ENCODE data around the gene VAV1. TPM values are rescaled to one million over a fixed set of nuclear protein-coding genes. Genes with fewer than 3 reads are reported as not detected.

VAV1 gene
- total and polyA plus RNA-seq, 8 donors, result 1.7 to 130 (median 3.9) TPM

- DNase-seq, result peak in 1 of 2 donors; percentile 54
- intact Hi-C loops (cut with DNase I; ENCODE audit: low total_unique reads), result no loop called here
- Histone ChIP-seq H3K27me3 (no peaks in the 10 kb centered on the region), H3K36me3 (peaks cover 0 to 8% (median 0%) of the 10 kb centered on the region in 4 donors), H3K4me1 (peaks cover 13 to 67% (median 23%) of the 10 kb centered on the region in 4 donors), H3K27ac (peak overlapping the region in 1 of 5 donors; percentile 62), H3K4me3 (no peak overlapping the region), H3K9me3 (no peaks in the 10 kb centered on the region)
- 84 to 86% (median 85%) methylated on average over 16 of the region's 16 CpGs for WGBS, 5 donors
- TF ChIP-seq POLR2A (IDR thresholded peaks at IDR 0.05) (no peak), POLR2AphosphoS5 (IDR thresholded peaks at IDR 0.05) (no peak), EP300 (IDR thresholded peaks at IDR 0.05) (no peak), CTCF (IDR thresholded peaks at IDR 0.05) (no peak)
Observed at GRCh38 chr19:6725513-6726231, 46.8 kb upstream of the VAV1 start.

- H3K27me3 ChIP-seq, result no peaks in the 10 kb centered on the region
- H3K36me3 ChIP-seq, result peaks cover 10 to 34% (median 26%) of the 10 kb centered on the region in 4 donors
- no peaks in the 10 kb centered on the region for H3K9me3 ChIP-seq
- H3K4me3 ChIP-seq, result no peak overlapping the region
- H3K4me1 ChIP-seq, result peaks cover 11 to 51% (median 17%) of the 10 kb centered on the region in 4 donors
- peak in 1 of 2 donors; percentile 58 for DNase-seq
- TF ChIP-seq EP300 (IDR thresholded peaks at IDR 0.05) (no peak), POLR2AphosphoS5 (IDR thresholded peaks at IDR 0.05) (no peak), POLR2A (IDR thresholded peaks at IDR 0.05) (no peak), CTCF (IDR thresholded peaks at IDR 0.05) (no peak)
- intact Hi-C loops (cut with DNase I; ENCODE audit: low total_unique reads), result no loop called here
- H3K27ac ChIP-seq, result peak overlapping the region in 2 of 5 donors; percentile 66 to 77
- 16 to 31% (median 25%) methylated on average over 8 of the region's 8 CpGs for WGBS, 5 donors
Observed at GRCh38 chr19:6728346-6728745, 44.2 kb upstream of the VAV1 start.

- WGBS, 5 donors, result 70 to 85% (median 73%) methylated on average over 23 of the region's 23 CpGs
Observed at GRCh38 chr19:6729573-6730152, 42.8 kb upstream of the VAV1 start.

More at GRCh38 chr19:6729573-6730152, 42.8 kb upstream of the VAV1 start:
- TF ChIP-seq POLR2AphosphoS5 (IDR thresholded peaks at IDR 0.05), result no peak
- no peak for TF ChIP-seq CTCF (IDR thresholded peaks at IDR 0.05)
- no peak for TF ChIP-seq POLR2A (IDR thresholded peaks at IDR 0.05)
- no peak for TF ChIP-seq EP300 (IDR thresholded peaks at IDR 0.05)
- peak overlapping the region; percentile 22 to 40 (median 30) for H3K4me3 ChIP-seq
- no peaks in the 10 kb centered on the region for H3K9me3 ChIP-seq
- H3K27me3 ChIP-seq, result no peaks in the 10 kb centered on the region
- H3K4me1 ChIP-seq, result peaks cover 13 to 40% (median 18%) of the 10 kb centered on the region in 4 donors
- no peak for DNase-seq
- H3K36me3 ChIP-seq, result peaks cover 10 to 45% (median 37%) of the 10 kb centered on the region in 4 donors
- intact Hi-C loops (cut with DNase I; ENCODE audit: low total_unique reads), result loop anchor here (10.0 kb wide), 1 partner anchor 135 kb away; no protein-coding TSS in a partner anchor
- peak overlapping the region in 4 of 5 donors; percentile 48 to 77 (median 62) for H3K27ac ChIP-seq
